Endometrial microvascular endothelial cells (primary cell): ENCODE data around the gene RABGAP1L. TPM values are rescaled to one million over a fixed set of nuclear protein-coding genes. Genes with fewer than 3 reads are reported as not detected.
"Not testable (repeated sequence)": the region's sequence is repeated elsewhere in the genome, so short reads cannot be mapped to it uniquely, and the experiment has no call there.

Experiments
- in situ Hi-C: cut with HindIII; loops from 2 replicates; pipeline ENCODE4 v1.10.0; 2017; ENCODE audit warnings: low sequenced_read_pairs, low pct_unique_long_range_greater_than_20kb; ENCODE audit errors: inconsistent ontology term
- total RNA-seq: library from RNA; depleted of rRNA; stranded (reverse); fragments of >200 nt; gene quantifications from one replicate; pipeline ENCODE4 v1.2.3, GENCODE V29; 2015; ENCODE audit errors: inconsistent ontology term

RABGAP1L gene
- total RNA-seq, 1 donor from 2014 or later = 15.5 TPM

DNA sequence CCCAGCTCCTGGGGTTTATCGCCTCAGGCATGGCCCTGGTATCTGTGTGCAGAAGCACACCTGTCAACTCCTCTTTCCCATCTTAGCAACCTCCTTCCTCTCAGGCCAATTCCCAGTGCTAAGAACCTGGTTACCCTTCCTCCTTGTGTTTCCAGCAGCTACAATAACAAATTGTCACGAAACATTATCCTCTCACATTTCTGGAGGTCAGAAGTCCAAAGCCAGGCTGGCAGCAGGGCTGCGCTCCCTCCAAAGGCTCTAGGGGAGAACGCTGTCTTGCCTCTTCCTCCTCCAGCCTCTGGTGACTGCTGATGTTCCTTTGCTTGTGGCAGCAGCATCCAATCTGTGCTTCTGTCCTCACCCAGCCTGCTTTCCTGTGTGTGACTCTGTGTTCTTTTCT lies 874.6 kb downstream of the RABGAP1L start:
- in situ Hi-C loops = no loop called here

DNA sequence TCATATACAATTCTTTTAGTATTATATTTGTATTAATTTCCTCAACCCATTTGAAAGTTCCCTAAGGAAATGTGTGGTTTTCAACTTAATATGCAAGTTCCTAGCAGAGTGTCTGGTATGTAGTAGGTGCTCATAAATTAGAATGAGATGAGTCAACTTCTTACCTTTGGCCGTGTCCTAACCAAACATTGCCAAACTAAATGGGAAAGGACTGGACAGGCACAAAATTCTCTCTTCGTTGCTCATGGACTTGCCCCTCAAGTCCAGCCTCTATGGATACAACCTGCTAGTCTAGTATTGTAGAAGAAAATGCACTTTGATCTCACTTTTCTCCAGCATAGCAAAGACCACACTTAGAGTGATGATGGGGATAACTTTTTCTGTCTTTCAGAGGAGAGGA lies 875.5 kb downstream of the RABGAP1L start:
- in situ Hi-C loops = no loop called here

DNA sequence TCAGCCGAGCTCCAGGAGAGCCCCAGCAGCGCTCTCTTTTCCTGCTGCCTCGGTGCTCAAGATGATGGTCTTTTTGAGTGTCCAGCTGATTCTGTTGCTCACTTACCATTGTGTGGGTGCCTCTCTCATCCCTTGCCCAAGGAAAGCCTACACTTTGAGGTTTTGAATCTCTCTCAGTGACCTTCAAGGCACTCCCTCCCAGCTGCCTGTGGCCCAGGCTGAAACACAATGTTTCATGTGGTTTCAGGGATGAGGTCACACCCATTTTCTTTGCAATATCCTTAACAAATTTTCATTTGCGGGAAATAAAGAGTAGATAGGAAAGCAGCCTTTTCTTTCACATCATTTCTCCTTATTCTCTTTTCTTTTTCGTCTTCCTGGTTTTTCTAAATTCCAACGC lies 876.5 kb downstream of the RABGAP1L start:
- in situ Hi-C loops = no loop called here

DNA sequence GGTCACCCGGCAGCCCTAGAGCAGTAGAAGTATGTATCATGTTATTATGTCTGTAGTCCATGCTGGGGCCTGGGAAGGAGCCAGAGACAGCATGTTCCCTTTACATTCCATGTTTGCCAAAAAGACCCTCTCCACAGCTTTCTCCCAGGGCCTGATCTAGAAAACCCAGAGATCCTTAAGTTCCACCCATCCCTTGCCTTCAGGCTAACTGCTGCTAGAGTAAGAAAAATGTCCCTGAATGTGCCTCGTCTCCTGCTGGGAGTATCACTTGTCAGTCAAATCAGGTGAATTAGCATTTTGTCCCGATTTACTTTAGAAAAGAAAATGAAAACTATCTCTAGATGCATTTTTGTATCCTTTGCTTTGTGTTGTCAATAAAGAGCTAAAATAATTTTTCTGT lies 877.2 kb downstream of the RABGAP1L start:
- in situ Hi-C loops = no loop called here

DNA sequence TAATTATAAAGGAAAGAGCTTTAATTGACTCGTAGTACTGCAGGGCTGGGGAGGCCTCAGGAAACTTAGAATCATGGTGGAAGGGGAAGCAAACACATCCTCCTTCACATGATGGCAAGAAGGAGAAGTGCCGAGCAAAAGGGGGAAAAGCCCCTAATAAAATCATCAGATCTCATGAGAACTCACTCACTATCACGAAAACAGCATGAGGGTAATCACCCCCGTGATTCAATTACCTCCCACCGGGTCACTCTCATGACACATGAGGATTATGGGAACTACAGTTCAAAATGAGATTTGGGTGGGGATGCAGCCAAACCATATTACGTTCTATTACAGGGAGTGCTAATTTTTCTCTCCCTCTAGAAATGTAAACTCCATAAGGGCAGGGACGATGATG lies 878.1 kb downstream of the RABGAP1L start:
- in situ Hi-C loops = no loop called here

DNA sequence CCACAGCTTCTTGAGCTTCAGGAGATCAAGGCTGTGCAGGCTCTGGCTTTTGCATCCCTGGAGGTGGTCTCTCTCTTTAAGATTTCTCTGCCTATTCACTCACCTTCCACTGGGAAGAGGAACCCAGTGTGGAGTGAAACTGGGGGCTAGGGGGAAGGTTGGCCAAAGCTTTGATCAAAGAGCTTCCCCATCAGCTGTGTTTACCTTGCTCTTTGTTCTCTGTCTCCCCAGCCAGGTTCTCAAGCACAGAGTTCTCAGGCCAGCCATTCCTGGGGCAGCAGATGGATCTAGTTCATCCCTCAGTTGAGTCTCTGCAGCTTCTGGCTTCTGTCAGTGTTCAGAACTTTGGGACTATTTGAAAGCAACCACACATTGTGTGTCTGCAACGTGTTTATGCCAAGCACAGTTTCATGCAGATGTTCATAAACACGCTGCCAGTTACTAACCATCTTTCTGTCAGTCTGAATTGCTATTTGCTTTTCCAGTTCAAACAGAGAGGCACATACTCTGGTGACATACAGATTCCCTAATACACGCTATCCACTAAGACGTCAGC lies 881.1 kb downstream of the RABGAP1L start:
- in situ Hi-C loops = no loop called here

DNA sequence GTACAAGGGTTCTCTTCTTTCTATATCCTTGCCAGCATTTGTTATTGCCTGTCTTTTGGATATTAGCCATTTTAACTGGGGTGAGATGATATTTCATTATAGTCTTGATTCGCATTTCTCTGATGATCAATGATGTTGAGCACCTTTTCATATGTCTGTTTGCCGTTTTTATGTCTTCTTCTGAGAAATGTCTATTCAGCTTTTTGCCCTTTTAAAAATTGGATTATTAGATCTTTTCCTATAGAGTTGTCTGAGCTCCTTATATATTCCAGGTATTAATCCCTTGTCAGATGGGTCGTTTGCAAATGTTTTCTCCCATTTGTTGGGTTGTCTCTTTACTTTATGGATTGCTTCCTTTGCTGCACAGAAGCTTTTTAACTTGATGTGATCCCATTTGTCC lies 883.3 kb downstream of the RABGAP1L start:
- in situ Hi-C loops = no loop called here

DNA sequence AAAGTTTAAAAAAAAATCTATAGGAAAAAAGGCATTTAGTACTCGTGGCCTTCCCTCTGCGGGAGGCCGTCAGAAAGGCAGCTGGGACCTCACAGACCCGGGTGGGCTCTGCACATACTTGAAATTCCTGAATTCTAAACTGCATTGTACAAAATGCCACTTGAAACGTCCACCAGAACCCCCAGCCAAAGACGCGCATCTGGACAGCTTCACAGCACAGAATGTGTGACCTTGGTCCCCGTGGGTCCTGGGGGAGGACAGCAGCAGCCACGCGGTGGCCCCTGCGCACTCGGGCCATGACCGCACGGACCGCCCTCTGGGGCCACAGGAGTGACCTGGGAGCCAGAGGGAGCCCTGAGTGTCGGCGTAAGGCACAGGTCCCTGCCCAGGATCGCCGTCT lies 884.5 kb downstream of the RABGAP1L start:
- in situ Hi-C loops = no loop called here

DNA sequence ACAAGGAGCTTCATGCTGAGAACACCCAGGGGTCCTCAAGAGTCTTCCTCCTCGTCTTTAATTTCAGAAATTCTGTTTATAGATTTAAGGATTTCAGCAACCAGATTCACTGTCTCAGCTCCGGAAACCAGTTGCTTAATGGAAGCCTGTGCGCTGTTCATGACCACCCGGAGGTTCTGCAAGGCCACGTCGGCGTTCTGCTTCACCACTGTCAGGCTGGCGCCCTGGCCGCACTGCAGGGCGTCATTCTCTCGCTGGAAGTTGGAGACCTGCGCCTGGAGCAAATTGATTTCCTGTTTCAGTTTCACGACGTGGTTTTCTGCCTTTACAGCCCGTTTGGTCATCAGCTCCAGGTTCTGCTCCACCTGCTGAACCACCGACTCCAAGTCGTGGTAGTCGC lies 885.3 kb downstream of the RABGAP1L start:
- in situ Hi-C loops = not testable (repeated sequence)

Other genes with a start within 250 kb of the RABGAP1L start
- gene SERPINC1, start 242.2 kb upstream of the RABGAP1L start, total RNA-seq = not detected
- gene RC3H1, start 137.2 kb upstream of the RABGAP1L start, total RNA-seq = 16.0 TPM